NCI-H345 treated with DMSO at 0.1 percent for 48 hours (cell line): ENCODE measurements around the gene GOT1.

Experiments used
- DNase-seq: peaks from one replicate; lab custom pipeline; 2025; ENCODE audit not compliant: unreplicated experiment; lab: John Stamatoyannopoulos, UW

Gene GOT1

GRCh38 chr10:99433378-99434020 is 3.1 kb upstream of the GOT1 start:
- no peak for DNase-seq

- DNase-seq: no peak
Measured at GRCh38 chr10:99432881-99433280, 2.5 kb upstream of the GOT1 start.

DNA sequence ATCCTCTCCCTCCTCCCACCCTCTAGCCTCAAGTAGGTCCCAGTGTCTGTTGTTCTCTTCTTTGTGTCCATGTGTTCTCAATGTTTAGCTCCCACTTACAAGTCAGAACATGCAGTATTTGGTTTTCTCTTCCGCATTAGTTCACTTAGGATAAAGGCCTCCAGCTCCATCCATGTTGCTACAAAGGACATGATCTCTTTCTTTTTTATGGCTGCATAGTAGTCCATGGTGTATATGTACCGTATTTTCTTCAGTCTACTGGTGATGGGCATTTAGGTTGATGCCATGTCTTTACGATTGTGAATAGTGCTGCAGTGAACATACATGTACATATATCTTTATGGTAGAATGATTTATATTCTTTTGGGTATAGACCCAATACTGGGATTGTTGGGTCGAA is 1.6 kb upstream of the GOT1 start:
- no peak for DNase-seq

DNA sequence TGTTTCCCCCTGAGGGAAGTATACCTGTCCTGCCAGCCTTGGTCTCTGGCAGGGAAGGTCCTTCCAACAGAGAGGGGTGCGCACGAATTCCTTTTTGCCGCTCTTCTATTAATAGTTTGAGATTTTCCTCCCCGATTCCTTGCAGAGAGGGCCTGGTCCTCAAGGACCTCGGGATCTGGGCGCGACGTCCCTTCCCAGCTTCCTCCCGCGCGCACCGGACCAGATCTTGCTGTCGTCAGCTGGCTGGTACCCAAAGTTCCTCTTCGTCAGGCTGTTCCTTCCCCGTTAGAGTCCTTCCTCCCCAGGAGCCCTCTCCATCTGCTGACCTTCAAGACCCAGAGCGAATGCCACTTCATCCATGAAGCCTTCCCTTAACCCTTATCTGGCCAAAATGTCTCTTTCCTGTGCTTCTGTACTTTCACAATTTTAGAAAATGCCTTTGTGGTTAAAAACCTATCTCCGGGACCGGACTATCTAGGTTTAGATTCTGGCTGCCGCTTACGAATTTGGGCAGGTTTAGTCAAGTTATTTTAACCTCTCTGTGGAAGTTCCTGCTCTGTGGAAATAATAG is 851 bp upstream of the GOT1 start:
- no peak for DNase-seq

DNA sequence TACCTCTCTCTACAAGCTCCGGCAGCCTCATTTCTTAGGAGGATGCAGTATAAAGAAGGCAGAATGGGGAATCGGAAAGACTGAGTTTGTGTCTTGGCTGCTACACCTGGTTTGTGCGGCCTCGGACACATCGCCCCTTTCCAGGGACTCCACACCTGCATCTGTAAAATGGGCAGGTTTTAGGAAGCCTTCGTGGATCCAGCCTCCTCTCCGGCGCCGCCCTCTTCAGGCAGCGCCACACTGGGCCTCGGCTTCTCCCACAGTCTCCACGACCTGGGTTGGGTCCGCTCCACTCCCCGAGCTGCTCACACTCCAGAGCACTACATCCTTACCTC is 341 bp downstream of the GOT1 start:
- no peak for DNase-seq

- no peak for DNase-seq
Measured at GRCh38 chr10:99429517-99430095, 818 bp downstream of the GOT1 start.

- no peak for DNase-seq
Measured at GRCh38 chr10:99427566-99428190, 2.7 kb downstream of the GOT1 start.

DNA sequence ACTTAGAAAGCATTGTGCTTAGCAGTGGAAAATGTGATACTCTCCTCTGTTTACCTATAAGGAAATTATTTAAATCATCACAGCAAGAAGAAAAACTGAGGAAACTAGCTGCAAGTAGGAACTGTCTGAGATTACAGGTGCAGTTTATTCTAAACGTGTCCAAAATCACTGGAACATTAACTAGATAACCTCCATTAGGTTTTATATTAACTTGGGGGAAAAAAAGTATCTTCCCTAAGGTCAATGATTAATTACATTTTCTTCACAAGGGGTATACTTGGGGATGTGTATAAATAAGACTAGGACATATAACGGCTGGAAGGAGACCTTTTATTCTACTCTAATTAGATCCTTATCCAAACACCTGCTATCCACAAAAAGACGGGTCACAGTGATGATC is 3.7 kb downstream of the GOT1 start:
- DNase-seq: no peak

GRCh38 chr10:99425204-99425603 is 5.2 kb downstream of the GOT1 start:
- DNase-seq: no peak

DNA sequence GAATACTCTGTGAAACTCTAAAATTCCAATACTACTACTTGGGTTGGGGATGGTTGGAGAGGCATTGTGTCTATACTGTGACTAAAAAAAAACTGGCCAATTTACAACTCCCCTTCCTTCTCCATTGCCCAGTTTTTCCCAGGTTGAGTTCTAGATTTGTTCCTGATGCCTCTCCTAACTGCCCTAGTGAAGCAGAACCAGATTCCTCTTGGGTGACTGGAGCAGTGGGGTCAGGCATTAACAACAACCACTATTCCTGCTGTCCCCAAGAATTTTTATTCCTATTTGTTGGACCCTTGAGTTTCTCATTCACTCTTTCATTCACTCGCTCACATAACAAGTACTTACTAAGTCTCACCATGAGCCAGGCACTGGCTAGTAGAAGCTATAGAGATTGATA is 5.8 kb downstream of the GOT1 start:
- no peak for DNase-seq

DNA sequence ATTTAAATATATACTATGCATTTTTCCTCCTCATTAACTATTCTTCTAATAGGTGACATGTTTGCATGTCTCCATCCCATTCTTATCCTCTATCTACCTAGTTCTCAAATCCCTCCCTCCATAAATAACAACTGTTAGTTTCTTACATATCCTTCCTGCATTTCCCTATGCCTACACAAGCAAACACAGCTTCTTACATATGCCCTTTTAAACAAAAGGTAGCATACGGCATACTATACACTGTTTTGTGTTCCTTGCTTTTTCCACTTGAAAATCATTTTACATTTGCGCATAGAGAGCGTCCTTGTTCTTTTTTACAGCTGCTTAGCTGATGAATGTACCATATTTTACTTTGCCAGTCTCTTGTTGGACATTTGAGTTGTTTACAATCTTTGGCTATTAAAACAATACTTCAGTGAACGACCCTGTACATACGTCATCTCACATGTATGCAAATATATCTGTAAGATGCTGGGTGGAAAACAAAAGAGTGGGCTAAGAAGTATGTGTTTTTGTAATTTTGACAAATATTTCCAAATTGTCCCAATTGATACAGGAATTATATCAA is 7.8 kb downstream of the GOT1 start:
- DNase-seq: no peak

DNA sequence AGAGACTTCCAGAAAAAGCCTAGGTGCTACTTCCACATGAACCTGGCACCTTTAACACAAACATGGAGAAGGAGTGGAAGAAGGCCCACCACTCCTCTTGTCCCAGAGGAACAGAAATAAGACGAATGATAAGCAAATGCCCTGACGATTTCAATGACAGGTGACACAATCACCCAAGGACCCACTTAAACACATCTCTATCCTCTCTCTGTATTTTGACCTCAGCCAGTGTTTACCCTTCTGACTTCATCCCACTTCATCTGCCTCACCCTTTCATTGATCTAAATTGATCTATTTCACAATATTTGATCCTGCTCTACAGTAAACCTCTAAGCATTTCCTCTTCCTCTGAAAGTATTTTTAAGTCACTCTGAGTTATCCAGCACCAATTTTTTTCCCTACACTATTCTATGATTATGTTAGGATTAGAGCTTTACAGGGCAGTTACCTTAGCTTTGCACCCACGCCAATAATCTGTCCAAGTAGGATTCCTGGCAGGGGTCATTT is 9.1 kb downstream of the GOT1 start:
- no peak for DNase-seq

DNA sequence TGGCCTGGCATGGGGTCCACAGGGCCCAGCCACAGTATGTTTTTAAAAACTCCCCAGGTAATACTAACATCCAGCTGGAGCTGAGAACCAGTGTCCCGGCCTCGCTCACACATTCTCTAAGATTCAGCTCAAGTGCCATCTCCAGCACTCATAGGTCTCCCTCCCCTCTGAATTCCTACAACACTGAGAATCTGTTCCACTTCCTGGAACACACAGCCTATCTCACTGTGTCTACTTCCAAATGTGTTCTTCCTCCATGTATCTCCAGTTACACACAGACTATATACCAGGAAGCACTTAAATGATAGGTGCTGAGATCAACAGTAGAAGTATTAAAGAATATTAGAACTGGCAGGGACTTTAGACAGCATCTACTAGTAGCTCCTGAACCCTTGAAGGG is 10.7 kb downstream of the GOT1 start:
- DNase-seq: no peak

GRCh38 chr10:99418910-99419624 is 11.4 kb downstream of the GOT1 start:
- no peak for DNase-seq

DNA sequence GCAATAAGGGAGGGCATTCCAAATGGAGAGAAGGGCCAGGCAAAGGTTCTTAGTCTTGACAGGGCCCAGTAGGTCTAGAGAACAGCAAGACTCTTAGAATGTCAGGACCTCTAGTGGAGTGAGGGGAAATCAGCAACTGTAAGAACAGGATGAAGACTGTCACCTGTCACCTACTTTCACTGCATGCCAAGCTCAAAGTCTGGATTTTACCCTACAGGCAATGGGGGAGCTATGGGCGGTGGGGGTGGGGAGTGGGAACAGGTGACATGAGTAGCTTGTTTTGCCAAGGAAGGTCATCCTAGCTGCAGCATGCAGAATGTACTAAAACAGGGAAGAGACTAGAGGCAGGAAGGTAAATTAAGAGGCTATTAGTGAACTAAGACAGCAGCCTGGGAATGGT is 18.3 kb downstream of the GOT1 start:
- no peak for DNase-seq

- DNase-seq: no peak
Measured at GRCh38 chr10:99411546-99411945, 18.9 kb downstream of the GOT1 start.

DNA sequence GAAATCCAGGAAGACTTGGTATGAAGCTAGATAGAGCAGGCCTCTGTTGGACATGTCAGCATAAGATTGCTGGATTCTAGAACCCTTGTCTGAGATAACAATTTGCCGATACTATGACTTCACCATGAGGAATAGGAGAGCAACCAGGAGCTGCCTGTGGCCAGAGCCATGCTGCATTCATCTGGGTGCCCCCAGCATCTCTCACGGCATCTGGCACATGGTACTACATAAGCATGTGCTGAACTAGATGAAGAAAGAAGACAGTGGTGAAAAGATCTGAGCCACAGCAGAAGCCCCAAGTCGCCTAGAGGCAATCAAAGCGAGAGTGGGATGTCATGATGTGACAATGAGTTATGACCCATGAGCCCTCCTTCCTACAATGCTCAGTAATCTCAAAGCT is 19.5 kb downstream of the GOT1 start:
- no peak for DNase-seq

GRCh38 chr10:99410146-99410545 is 20.3 kb downstream of the GOT1 start:
- no peak for DNase-seq

DNA sequence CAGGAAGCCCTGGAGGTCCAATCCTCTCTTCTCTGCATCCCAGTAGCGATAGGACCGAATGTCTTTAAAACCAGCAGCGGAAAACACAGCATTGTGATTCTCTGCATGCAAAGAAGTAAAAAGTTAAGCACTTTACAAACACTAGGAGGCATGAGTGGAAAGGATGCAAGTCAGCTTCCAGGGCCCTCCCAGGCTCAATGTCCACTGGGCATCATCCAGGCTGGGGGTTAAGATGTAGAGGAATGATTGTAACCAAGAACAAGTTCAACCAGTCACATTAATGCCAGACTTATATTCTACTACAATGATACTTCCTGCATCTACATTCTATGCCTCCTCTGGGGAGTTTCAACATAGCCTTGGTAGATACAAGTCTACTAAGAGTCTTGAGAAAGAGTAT is 24.3 kb downstream of the GOT1 start:
- no peak for DNase-seq

GRCh38 chr10:99403674-99404073 is 26.8 kb downstream of the GOT1 start:
- DNase-seq: no peak

- no peak for DNase-seq
Measured at GRCh38 chr10:99399664-99400063, 30.8 kb downstream of the GOT1 start.
